Uterus (tissue), 2 donors: Measurements from ENCODE around the gene DDIT4.

ENCODE experiments used
- CTCF ChIP-seq, 4 experiments: fragments of 200-600 bp in 2 of 4; fragments of 450-650 bp in 2 of 4; sonication (generic) in 2 of 4; IDR thresholded peaks; one replicate each; pipeline ENCODE4 v1.5.1; 2016 to 2019; ENCODE audit warnings: antibody characterized with exemption in 4 of 4, mild to moderate bottlenecking in 2 of 4, moderate library complexity in 1 of 4
- POLR2A ChIP-seq, 2 donors: fragments of 450-650 bp; IDR thresholded peaks; one replicate each; pipeline ENCODE4 v1.6.1; 2016; ENCODE audit warnings: antibody characterized with exemption in 2 of 2, mild to moderate bottlenecking in 1 of 2, moderate library complexity in 1 of 2

GRCh38 chr10:72240371-72240770 lies 33.4 kb upstream of the DDIT4 start:
- TF ChIP-seq CTCF (IDR thresholded peaks at IDR 0.05) (no peak), POLR2A (IDR thresholded peaks at IDR 0.05) (no peak)
